G401 (cell line): ENCODE data around the gene ALG12. TPM values are rescaled to one million over a fixed set of nuclear protein-coding genes. Genes with fewer than 3 reads are reported as not detected.
A peak's percentile ranks its signal among the peaks of the same experiment; 100 is the strongest.

ENCODE experiments used
- DNase-seq: peaks from one replicate; pipeline ENCODE4 v3.0.0-alpha.2; 2015; ENCODE audit warnings: low spot score
- in situ Hi-C: cut with HindIII; loops from 2 replicates; pipeline ENCODE4 v1.10.0; 2016; ENCODE audit warnings: low sequenced_read_pairs, mixed read lengths
- total RNA-seq: library from RNA; depleted of rRNA; stranded (reverse); fragments of >200 nt; shearing (Covaris generic); gene quantifications from 2 replicates; pipeline ENCODE4 v1.2.3, GENCODE V29; 2014

ALG12 gene
- total RNA-seq, 1 experiment from 2014 or later = 24.1 TPM

DNA sequence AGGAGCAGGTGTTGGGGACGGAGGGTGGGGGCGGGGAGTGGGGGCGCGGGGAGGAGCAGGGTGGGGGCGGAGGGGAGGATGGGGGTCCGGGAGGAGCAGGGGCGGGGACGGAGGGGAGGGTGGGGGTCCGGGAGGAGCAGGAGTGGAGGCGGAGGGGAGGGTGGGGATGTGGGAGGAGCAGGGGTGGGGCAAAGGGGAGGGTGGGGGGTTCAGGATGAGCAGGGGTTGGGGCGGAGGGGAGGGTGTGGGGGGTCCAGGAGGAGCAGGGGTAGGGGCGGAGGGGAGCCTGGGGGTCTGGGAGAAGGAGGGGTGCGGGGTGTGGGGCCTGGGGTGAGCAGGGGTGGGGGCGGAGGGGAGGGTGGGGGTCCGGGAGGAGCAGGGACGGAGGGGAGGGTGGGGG is 17.3 kb upstream of the ALG12 start:
- in situ Hi-C loops = no loop called here
- DNase-seq = no peak

DNA sequence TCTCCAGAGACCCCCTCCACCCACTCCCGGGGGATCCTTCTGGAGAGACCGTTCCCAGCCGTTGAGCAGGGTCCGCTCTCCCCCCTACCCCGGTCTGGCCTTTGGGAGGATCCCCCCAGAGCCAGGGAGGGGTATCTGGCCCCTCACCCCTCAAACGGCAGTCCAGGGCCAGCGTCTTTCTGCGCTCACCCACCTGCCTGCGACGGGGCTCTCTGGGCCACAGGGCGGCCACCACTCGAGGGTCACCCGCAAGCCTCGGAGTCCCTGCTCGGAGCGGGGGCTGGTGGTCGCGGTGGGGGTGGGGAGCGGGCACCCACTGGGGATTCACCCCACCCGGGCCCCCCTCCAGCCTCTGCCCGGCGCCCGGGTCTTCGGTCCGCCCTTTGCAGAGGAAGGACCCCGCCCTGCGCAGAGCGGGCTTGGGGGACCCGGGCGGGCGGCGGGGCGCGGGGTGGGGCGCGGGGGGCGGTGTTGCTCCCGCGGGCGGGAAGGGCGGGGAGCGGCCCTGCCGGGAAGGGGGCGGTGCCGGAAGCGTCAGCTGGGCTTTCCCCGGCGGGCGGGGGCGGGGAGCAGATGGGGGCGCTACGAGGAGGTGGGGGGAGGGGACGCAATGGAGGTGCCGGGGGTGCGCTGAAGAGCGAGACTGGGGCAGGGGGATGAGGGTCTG is 16.8 kb upstream of the ALG12 start:
- in situ Hi-C loops = no loop called here
- no peak for DNase-seq

- in situ Hi-C loops = no loop called here
- no peak for DNase-seq
Observed at GRCh38 chr22:49934160-49934890, 16.1 kb upstream of the ALG12 start.

DNA sequence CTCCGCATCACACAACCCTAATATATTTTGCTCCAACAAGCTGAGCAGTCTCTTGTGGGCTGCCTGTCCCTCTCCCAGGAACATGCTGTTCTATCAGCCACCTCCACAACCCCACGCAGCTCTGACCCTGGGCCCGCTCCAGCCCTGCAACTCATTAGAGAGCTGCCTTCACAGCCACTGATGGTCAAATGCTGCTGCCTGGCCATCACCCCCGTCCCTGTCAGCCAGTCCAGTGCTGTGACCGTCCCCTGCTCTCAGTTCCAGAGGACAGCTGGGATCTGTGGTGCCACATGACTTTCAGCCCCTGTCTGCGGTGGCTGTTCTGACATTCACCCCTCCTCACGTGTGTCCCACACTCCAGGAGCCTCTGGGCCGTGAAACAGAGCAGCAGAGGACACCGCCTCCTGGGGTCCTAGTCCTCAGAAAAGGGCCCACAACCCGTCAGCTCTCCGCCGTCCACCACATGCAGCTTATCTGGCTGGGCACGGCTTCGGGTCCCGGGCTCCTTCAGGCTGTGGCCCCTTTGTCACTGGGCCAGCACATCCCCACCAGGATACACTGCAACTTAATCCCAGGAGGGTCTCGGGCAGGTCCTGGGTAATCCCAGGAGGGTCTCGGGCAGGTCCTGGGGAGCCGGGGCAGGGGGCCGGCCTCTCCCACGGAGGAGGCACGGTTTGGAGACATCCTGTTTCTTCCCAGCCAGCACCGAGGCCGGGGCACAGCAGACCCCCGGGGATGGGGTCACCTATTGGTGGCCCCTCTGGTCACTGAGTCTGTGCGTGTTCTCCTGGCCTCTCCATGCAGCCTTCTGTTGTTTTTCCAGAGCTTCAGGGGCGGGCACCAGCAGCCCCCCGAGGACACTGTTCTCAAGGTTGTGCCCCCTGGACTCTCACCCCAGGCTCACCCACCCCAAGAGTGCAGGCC is 15.3 kb upstream of the ALG12 start:
- in situ Hi-C loops = no loop called here
- DNase-seq = peak; percentile 68

DNA sequence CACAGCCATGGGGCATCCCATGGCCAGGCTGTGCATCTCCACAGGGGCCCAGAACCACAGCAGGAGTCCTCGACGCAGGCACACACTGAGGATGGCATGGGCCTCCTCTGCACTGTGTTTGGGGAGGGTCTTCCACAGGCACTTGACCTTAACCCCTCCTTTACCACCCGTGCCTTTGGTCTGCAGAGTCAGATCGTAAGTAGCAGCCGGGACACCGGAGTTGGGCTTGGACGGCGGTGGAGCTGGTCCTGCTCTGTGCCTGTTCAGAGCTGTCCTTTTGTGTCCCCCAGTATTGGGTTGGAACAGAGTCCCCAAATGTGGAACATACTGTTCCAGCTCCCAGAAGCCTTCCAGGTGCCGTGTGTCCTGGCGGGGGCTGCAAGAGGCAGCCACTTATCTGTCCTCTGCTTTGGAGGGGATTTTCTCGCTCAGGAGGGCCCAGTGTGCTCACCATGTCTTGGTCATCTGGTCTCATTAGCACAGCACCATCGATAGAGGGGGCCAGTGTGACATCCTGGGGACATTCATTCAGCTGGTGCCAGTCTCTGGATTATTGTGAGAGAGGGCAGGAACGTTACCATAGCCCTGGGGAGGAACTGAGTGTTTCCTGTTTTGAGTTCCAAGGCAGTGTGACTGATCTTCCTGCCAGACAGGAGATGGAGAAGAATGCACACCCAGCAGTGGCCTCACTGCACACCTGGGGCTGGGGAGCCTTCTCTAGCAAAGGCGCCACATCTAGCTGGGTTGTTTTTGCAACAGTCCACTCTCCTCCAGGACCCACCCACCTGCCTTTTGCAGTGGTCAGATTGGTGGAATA is 12.6 kb upstream of the ALG12 start:
- DNase-seq = peak; percentile 74
- in situ Hi-C loops = no loop called here

GRCh38 chr22:49929994-49930575 is 11.8 kb upstream of the ALG12 start:
- in situ Hi-C loops = no loop called here
- DNase-seq = no peak

GRCh38 chr22:49929211-49929979 is 11.2 kb upstream of the ALG12 start:
- in situ Hi-C loops = no loop called here
- peak; percentile 46 for DNase-seq

DNA sequence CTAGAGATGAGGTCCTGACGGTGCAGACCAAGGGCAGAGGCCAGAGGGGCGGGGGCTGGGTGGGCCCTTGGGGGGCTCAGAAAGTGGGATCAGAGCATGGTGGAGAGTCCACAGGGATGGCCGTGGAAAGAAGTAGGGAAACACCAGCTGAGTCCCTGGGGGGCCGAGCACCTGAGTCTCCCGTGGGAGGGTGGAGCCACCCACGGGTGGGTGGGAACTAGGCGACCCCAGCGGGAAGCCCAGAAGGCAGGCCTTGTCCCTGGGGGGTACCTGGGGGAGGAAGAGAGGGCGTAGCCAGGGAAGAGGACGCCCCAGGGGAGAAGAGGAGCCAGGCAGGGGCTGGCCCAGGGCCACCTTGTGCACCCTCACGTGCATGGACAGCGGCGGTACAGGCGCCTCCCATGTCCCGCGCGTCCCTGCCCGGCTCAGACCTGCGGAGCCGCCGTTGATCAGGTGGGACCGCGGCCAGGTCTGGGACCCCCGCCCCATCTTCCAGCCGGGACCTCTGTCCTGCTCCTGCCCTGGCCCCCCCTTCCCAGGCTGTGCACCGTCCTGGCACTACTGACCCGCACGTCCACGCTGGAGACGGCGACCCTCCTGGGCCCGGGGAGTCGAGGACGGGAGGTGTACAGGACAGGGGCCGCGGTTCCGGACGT is 10.4 kb upstream of the ALG12 start:
- no peak for DNase-seq
- in situ Hi-C loops = no loop called here

DNA sequence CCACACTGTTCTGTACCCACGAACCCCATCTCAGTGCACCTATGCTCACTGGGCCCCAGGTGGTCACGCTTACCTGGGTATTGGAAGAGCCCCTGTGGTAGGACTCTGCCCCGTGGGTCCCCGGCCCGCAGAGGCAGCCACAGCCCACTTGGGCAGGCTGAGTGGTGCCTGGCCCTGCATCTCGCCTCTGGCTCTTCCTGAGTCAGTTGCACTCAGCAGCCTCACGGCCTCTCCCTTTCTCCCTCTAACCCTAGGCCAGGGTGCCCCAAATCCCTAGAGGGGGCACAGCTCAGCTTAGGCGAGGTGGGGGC is 9.9 kb upstream of the ALG12 start:
- in situ Hi-C loops = no loop called here
- DNase-seq = no peak

DNA sequence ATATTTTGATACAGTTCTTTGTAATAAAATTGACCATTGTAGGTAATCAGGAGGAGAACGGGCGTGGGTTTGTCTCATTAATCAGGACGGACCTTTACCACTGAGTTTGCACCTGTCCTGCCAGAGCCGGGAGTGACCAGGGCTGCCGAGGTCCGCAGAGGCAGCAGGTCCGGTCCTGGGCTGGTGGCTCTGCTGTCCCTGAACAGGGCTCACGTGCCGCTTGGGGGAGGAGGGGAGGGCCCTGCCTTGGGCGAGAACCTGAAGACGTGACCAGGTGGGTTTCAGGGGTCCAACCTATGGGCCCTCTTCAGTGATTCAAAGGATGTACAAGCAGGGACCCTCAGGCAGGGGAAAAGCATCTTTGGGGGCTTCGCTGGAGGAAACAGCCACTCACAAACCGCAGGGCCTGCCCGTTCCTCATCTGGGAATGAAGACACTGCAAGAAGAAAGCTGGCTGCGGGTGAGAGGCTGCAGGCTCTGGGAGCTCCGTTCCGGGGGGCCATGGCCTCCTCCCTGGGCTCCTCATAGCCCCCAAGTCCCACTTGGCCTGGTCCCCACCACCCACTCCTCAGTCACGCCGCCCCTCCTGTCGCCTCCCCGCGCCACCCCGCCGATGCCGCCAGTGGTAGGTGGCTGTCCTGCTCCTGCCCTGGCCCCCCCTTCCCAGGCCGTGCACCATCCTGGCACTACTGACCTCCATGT is 9.4 kb upstream of the ALG12 start:
- in situ Hi-C loops = no loop called here

DNA sequence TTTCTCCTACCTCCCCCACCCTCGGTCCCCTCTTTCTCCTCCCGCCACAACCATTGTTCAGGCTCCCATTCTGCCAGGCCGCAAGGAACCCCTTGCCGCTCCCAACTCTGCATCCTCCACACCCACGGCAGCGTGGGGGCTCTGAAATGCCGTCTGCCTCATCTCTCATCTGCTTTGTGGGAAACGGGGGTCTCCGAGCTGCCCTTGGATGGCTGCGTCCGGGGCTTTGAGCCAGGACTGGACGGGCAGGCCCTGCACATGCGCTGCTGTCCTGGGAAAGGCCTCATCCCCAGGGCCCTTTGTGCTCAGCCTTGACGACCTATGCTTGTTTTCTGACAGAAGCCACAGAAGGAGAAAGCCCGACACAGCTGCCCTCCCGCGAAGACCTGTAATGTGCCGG is 8.7 kb upstream of the ALG12 start:
- no peak for DNase-seq
- in situ Hi-C loops = no loop called here

More for the DNA sequence above, 9.4 kb upstream of the ALG12 start:
- DNase-seq = no peak

- no peak for DNase-seq
- in situ Hi-C loops = no loop called here
Observed at GRCh38 chr22:49925525-49926128, 7.4 kb upstream of the ALG12 start.

GRCh38 chr22:49924113-49924833 is 6.0 kb upstream of the ALG12 start:
- DNase-seq = no peak
- in situ Hi-C loops = loop anchor here (25.0 kb wide), 1 partner anchor 137 kb away; no protein-coding TSS in a partner anchor

- in situ Hi-C loops = loop anchor here (25.0 kb wide), 1 partner anchor 136 kb away; no protein-coding TSS in a partner anchor
- DNase-seq = no peak
Observed at GRCh38 chr22:49923445-49923844, 5.2 kb upstream of the ALG12 start.

- in situ Hi-C loops = loop anchor here (25.0 kb wide), 1 partner anchor 136 kb away; no protein-coding TSS in a partner anchor
- no peak for DNase-seq
Observed at GRCh38 chr22:49922926-49923325, 4.7 kb upstream of the ALG12 start.

- in situ Hi-C loops = loop anchor here (25.0 kb wide), 1 partner anchor 135 kb away; no protein-coding TSS in a partner anchor
- DNase-seq = no peak
Observed at GRCh38 chr22:49922484-49922883, 4.2 kb upstream of the ALG12 start.
